Caco-2 (cell line): Measurements from ENCODE around the gene GSG1. TPM values are rescaled to one million over a fixed set of nuclear protein-coding genes. Genes with fewer than 3 reads are reported as not detected.

ENCODE experiments used
- BruUV-seq: library from RNA; stranded (reverse); fragments of 400-500 nt; replicated peaks from 2 replicates; lab custom pipeline; 2021; lab: Mats Ljungman, UMichigan
- CTCF ChIA-PET: fragments of 300-600 bp; sonication (Branson Sonifier 250); formaldehyde crosslinking; loops from one replicate; lab custom pipeline; 2022; ENCODE audit warnings: antibody characterized with exemption; lab: Charles Lee
- POLR2A ChIA-PET: fragments of 300-600 bp; sonication (Branson Sonifier 250); formaldehyde crosslinking; loops from one replicate; lab custom pipeline; 2022; ENCODE audit warnings: antibody characterized with exemption; lab: Charles Lee
- DNase-seq, 2 experiments: peaks; one replicate each; pipeline versions ENCODE4 v3.0.0 to v3.0.0-alpha.2; 2020 to 2022
- H3K27me3 ChIP-seq: replicated peaks from 2 replicates; pipeline ENCODE4 v1.6.0; 2011; ENCODE audit warnings: low read length; ENCODE audit not compliant: control insufficient read depth, insufficient read depth
- H3K36me3 ChIP-seq: 2 replicates; pipeline ENCODE4 v1.5.1; 2011; ENCODE audit warnings: low read length; ENCODE audit not compliant: control insufficient read depth, insufficient read depth
- H3K4me1 ChIP-seq: fragments of 250-450 bp; sonication (Bioruptor Pico); 2 replicates; pipeline ENCODE4 v1.5.1; 2020; ENCODE audit warnings: mild to moderate bottlenecking
- H3K4me3 ChIP-seq: 2 replicates; pipeline ENCODE4 v1.5.1; 2011; ENCODE audit warnings: low read depth, mild to moderate bottlenecking, control low read depth, low read length
- H3K9me3 ChIP-seq: fragments of 250-450 bp; sonication (Bioruptor Pico); 2 replicates; pipeline ENCODE4 v1.5.1; 2020; ENCODE audit warnings: mild to moderate bottlenecking, moderate library complexity
- H3K27ac Mint-ChIP-seq: one replicate; pipeline ENCODE4 v1.8.0; 2022; ENCODE audit warnings: mixed read lengths; ENCODE audit not compliant: unreplicated experiment
- H3K27me3 Mint-ChIP-seq: one replicate; pipeline ENCODE4 v1.8.0; 2022; ENCODE audit warnings: mixed read lengths; ENCODE audit not compliant: insufficient read depth, unreplicated experiment
- H3K36me3 Mint-ChIP-seq: one replicate; pipeline ENCODE4 v1.8.0; 2022; ENCODE audit warnings: mild to moderate bottlenecking, mixed read lengths; ENCODE audit not compliant: insufficient read depth, unreplicated experiment
- H3K4me1 Mint-ChIP-seq: one replicate; pipeline ENCODE4 v1.8.0; 2022; ENCODE audit warnings: low read depth, mixed read lengths; ENCODE audit not compliant: unreplicated experiment
- H3K4me3 Mint-ChIP-seq: one replicate; pipeline ENCODE4 v1.8.0; 2022; ENCODE audit warnings: mild to moderate bottlenecking, moderate library complexity, mixed read lengths; ENCODE audit not compliant: unreplicated experiment
- H3K9me3 Mint-ChIP-seq: one replicate; pipeline ENCODE4 v1.8.0; 2022; ENCODE audit warnings: mixed read lengths; ENCODE audit not compliant: unreplicated experiment
- CTCF ChIP-seq, 2 experiments: fragments of 200-600 bp in 1 of 2; IDR thresholded peaks; 1 replicate in 1 of 2; 2 replicates in 1 of 2; pipeline versions ENCODE4 v1.5.1 to v1.8.0; 2011 to 2022; ENCODE audit warnings: antibody characterized with exemption in 1 of 2, control low read depth in 1 of 2, inconsistent platforms in 1 of 2, low read depth in 1 of 2, low read length in 1 of 2, mild to moderate bottlenecking in 1 of 2, moderate library complexity in 1 of 2; ENCODE audit not compliant: insufficient read depth in 1 of 2, severe bottlenecking in 1 of 2, unreplicated experiment in 1 of 2
- intact Hi-C: fragments of 100-400 bp; cut with micrococcal nuclease; formaldehyde crosslinking; loops from one replicate; pipeline ENCODE4 v1.10.0; 2022; ENCODE audit not compliant: unreplicated experiment
- total RNA-seq: library from RNA; stranded (reverse); gene quantifications from 2 replicates; pipeline ENCODE4 v1.2.3, GENCODE V29; 2022

The GSG1 gene
- total RNA-seq, 1 experiment from 2014 or later: not detected

GRCh38 chr12:13093191-13093847, 10.1 kb downstream of the GSG1 start:
- no TSS peak for BruUV-seq
- no peaks in the 10 kb centered on the region for H3K27me3 Mint-ChIP-seq
- no peaks in the 10 kb centered on the region for H3K9me3 ChIP-seq
- H3K4me3 ChIP-seq: no peak overlapping the region
- ChIA-PET CTCF (no interaction called here), POLR2A (no interaction called here)
- DNase-seq: no peak
- H3K9me3 Mint-ChIP-seq: no peaks in the 10 kb centered on the region
- H3K36me3 ChIP-seq: no peaks in the 10 kb centered on the region
- peaks cover 13% of the 10 kb centered on the region for H3K4me1 ChIP-seq
- TF ChIP-seq CTCF (IDR thresholded peaks at IDR 0.05; ENCODE audit: insufficient read depth in 1 of 2, low read depth in 1 of 2, low read length in 1 of 2, severe bottlenecking in 1 of 2, unreplicated experiment in 1 of 2): no peak
- H3K27ac Mint-ChIP-seq: no peak overlapping the region
- intact Hi-C loops: no loop called here
- H3K36me3 Mint-ChIP-seq: peaks cover under 1% of the 10 kb centered on the region
- no peak overlapping the region for H3K4me3 Mint-ChIP-seq
- peaks cover 10% of the 10 kb centered on the region for H3K4me1 Mint-ChIP-seq
- H3K27me3 ChIP-seq: no peaks in the 10 kb centered on the region

- BruUV-seq: no TSS peak
- H3K27me3 Mint-ChIP-seq: no peaks in the 10 kb centered on the region
- intact Hi-C loops: no loop called here
- ChIA-PET POLR2A (no interaction called here), CTCF (no interaction called here)
- H3K36me3 ChIP-seq: no peaks in the 10 kb centered on the region
- no peak for TF ChIP-seq CTCF (IDR thresholded peaks at IDR 0.05; ENCODE audit: insufficient read depth in 1 of 2, low read depth in 1 of 2, low read length in 1 of 2, severe bottlenecking in 1 of 2, unreplicated experiment in 1 of 2)
- no peak for DNase-seq
- H3K4me3 ChIP-seq: no peak overlapping the region
- no peaks in the 10 kb centered on the region for H3K27me3 ChIP-seq
- peaks cover 6% of the 10 kb centered on the region for H3K4me1 ChIP-seq
- H3K9me3 ChIP-seq: no peaks in the 10 kb centered on the region
- H3K4me1 Mint-ChIP-seq: no peaks in the 10 kb centered on the region
- no peak overlapping the region for H3K27ac Mint-ChIP-seq
- H3K9me3 Mint-ChIP-seq: no peaks in the 10 kb centered on the region
- no peak overlapping the region for H3K4me3 Mint-ChIP-seq
- H3K36me3 Mint-ChIP-seq: no peaks in the 10 kb centered on the region
Measured at GRCh38 chr12:13091832-13092231, 11.6 kb downstream of the GSG1 start.

GRCh38 chr12:13090054-13090453, 13.4 kb downstream of the GSG1 start:
- Histone ChIP-seq H3K27me3 (no peaks in the 10 kb centered on the region), H3K9me3 (no peaks in the 10 kb centered on the region), H3K36me3 (no peaks in the 10 kb centered on the region), H3K4me3 (no peak overlapping the region), H3K4me1 (peaks cover 6% of the 10 kb centered on the region)
- H3K4me1 Mint-ChIP-seq: peaks cover 6% of the 10 kb centered on the region
- H3K27me3 Mint-ChIP-seq: no peaks in the 10 kb centered on the region
- no peaks in the 10 kb centered on the region for H3K36me3 Mint-ChIP-seq
- H3K4me3 Mint-ChIP-seq: no peak overlapping the region
- ChIA-PET POLR2A (no interaction called here), CTCF (interaction anchor here (1.1 kb wide), 1 partner anchor 11 kb away, joined by 3 read pairs; no protein-coding TSS in a partner anchor)
- BruUV-seq: no TSS peak
- H3K27ac Mint-ChIP-seq: no peak overlapping the region
- intact Hi-C loops: no loop called here
- H3K9me3 Mint-ChIP-seq: no peaks in the 10 kb centered on the region
- no peak for TF ChIP-seq CTCF (IDR thresholded peaks at IDR 0.05; ENCODE audit: insufficient read depth in 1 of 2, low read depth in 1 of 2, low read length in 1 of 2, severe bottlenecking in 1 of 2, unreplicated experiment in 1 of 2)
- DNase-seq: no peak
